GM23248 (cell line): ENCODE data around the gene SV2C.

Experiments
- EZH2 ChIP-seq: fragments of 200-600 bp; sonication (generic); IDR thresholded peaks from 2 replicates; pipeline ENCODE4 v1.6.1; 2018; ENCODE audit warnings: antibody characterized with exemption, mild to moderate bottlenecking; ENCODE audit not compliant: insufficient read depth, poor library complexity, severe bottlenecking
- EZH2phosphoT487 ChIP-seq: fragments of 200-600 bp; sonication (generic); IDR thresholded peaks from 2 replicates; pipeline ENCODE4 v1.6.1; 2018; ENCODE audit warnings: antibody characterized with exemption, moderate library complexity, mild to moderate bottlenecking, low read depth; ENCODE audit not compliant: insufficient read depth

DNA sequence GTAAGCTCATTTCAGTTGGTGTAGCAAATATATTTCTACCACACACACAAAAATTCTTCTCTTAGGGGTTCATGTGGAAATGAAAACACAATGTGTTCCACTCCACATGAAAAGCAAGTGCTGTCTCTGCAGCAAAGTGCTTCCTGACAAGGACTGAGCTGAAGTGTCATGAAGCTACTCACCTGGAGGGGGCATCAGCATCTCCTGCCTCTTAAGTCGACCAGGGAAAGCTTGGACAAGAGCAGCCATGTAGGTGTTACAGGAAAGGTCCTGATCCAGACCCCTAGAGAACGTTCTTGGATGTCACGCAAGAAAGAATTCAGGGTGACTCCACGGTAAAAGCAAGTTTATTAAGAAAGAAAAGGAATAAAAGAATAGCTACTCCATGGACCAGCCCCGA, 62.8 kb downstream of the SV2C start:
- TF ChIP-seq EZH2 (no peak), EZH2phosphoT487 (no peak)
